ENCODE results near the gene LTBP2. TPM values are rescaled to one million over a fixed set of nuclear protein-coding genes. Genes with fewer than 3 reads are reported as not detected.

The LTBP2 gene
- total and polyA plus RNA-seq, 2 of the 13 experiments (the other 11 are each of a cell fraction or from before 2014, with no cell fraction given): 0.20 to 0.41 TPM

DNA sequence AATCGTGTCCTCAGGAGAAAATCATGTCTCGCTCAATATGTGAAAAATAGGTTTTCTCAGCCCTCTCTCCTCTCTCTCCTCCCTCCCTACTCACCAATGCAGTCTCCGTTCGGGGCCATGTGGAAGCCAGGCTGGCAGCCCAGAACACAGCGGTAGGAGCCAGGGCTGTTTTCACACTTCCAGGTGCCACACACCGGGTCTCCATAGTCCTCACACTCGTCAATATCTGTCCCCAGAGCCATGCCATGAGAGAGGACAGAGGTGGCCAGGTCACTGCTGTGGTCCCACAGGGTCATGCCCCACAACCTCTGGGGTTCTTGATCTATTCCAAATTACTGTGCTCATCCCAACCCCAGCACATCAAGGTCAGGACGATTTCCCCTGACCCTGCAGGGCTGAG is 105.0 kb downstream of the LTBP2 start (continued):
- no peak for TF ChIP-seq BCLAF1 (IDR thresholded peaks at IDR 0.05)

DNA sequence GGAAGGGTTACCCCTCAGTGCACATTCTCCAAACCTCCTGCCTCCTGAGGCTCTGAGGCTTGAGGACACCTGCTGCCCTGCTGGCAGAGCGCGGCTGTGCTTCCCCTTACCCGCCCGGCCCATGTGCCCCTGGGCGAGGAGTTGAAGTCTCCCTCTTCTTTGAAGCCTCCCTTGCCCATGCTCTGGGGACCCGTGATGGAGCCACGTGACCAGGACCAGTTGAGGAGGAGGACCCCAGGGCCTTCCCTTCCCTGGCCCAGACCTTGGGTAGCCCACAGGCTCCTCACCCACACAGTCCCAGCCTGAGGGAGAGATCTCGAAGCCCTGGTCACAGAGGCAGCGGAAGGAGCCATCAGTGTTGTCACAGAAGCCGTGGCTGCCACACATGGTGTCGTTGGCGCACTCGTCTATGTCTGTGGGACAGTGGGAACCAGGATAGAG is 105.6 kb downstream of the LTBP2 start:
- Histone ChIP-seq H3K27ac (ENCODE audit: extremely low read length, insufficient read depth, low read length) (no peak overlapping the region), H3K9ac (ENCODE audit: insufficient read depth, low read depth, low read length) (no peak overlapping the region), H2AFZ (ENCODE audit: low read length) (no peak overlapping the region), H3K9me3 (ENCODE audit: low read length) (no peaks in the 10 kb centered on the region), H3K27me3 (ENCODE audit: control insufficient read depth in 1 of 2, insufficient read depth in 2 of 2, low read length in 2 of 2) (peaks cover 2 to 36% of the 10 kb centered on the region in 2 experiments; a peak in 2 of 5 replicates), H3K79me2 (ENCODE audit: insufficient read depth, low read length) (no peaks in the 10 kb centered on the region), H3K4me2 (ENCODE audit: low read depth, low read length) (no peak overlapping the region), H3K36me3 (replicated peaks in 1 of 2; ENCODE audit: control insufficient read depth in 1 of 2, insufficient read depth in 2 of 2, low read length in 2 of 2) (no peaks in the 10 kb centered on the region), H3K4me3 (replicated peaks in 1 of 3; ENCODE audit: insufficient read depth in 1 of 3, low read depth in 2 of 3, low read length in 3 of 3) (no peak overlapping the region), H4K20me1 (ENCODE audit: insufficient read depth, low read length) (no peaks in the 10 kb centered on the region), H3K4me1 (ENCODE audit: insufficient read depth, low read length) (peaks cover 20% of the 10 kb centered on the region)
- no peak for TF ChIP-seq REXO4 (CRISPR knock-in tag; IDR thresholded peaks at IDR 0.05; ENCODE audit: borderline replicate concordance)
- no peak for TF ChIP-seq ZC3H13 (CRISPR knock-in tag; IDR thresholded peaks at IDR 0.05)
- TF ChIP-seq NCOA1 (CRISPR knock-in tag; IDR thresholded peaks at IDR 0.05): no peak
- DNase-seq (ENCODE audit: low spot score) (no peak), ATAC-seq (no peak), FAIRE-seq (no peak)
- 32% methylated on average over 6 of the region's 13 CpGs for WGBS (ENCODE audit: low lambda C conversion rate)
- intact Hi-C loops (cut with micrococcal nuclease; ENCODE audit: unreplicated experiment) (no loop called here), in situ Hi-C loops (cut with HindIII; ENCODE audit: extremely low pct_ligation_motif_present, low pct_unique_long_range_greater_than_20kb) (no loop called here)
- ChIA-PET CTCF (ENCODE audit: low intra/inter-chr PET ratio, low total read pairs) (no interaction called here), POLR2A (no interaction called here)
- BruUV-seq (replicated peaks): no TSS peak

DNA sequence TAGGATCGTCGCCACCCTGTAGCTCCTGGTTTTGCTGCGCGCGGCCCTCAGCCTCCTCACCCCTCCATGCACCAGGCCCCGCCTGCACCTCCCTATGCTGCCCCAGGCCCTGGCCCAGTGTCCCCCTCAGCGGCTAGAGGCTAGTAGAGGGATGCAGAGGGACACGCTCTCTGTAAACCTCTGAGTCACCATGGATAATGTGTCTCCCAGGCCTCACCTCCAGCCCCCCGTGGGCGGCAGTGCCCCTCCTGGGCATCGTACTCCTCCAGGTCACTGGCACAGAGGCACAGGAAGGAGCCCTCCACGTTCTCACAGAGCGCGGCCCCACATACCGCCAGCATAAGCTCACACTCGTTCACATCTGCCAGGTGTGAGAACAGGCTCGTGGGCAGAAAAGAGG is 106.2 kb downstream of the LTBP2 start:
- DNase-seq (ENCODE audit: low spot score) (no peak), FAIRE-seq (no peak), ATAC-seq (no peak)
- H3K4me1 ChIP-seq (ENCODE audit: insufficient read depth, low read length): peaks cover 16% of the 10 kb centered on the region
- TF ChIP-seq GABPB1 (CRISPR knock-in tag; IDR thresholded peaks at IDR 0.05): no peak
- TF ChIP-seq ZNF180 (CRISPR knock-in tag; IDR thresholded peaks at IDR 0.05; ENCODE audit: borderline replicate concordance, low read depth): no peak
- TF ChIP-seq NR1H2 (CRISPR knock-in tag; IDR thresholded peaks at IDR 0.05; ENCODE audit: borderline replicate concordance, low read depth): no peak
- TF ChIP-seq ZBTB25 (CRISPR knock-in tag; IDR thresholded peaks at IDR 0.05): no peak
- BruUV-seq (replicated peaks): no TSS peak
- H3K27ac ChIP-seq (ENCODE audit: extremely low read length, insufficient read depth, low read length): no peak overlapping the region
- H3K9ac ChIP-seq (ENCODE audit: insufficient read depth, low read depth, low read length): no peak overlapping the region
- H3K9me3 ChIP-seq (ENCODE audit: low read length): no peaks in the 10 kb centered on the region
- ChIA-PET POLR2A (no interaction called here), CTCF (ENCODE audit: low intra/inter-chr PET ratio, low total read pairs) (no interaction called here)
- 56% methylated on average over 16 of the region's 17 CpGs for WGBS (ENCODE audit: low lambda C conversion rate)
- no peaks in the 10 kb centered on the region for H4K20me1 ChIP-seq (ENCODE audit: insufficient read depth, low read length)
- no peak overlapping the region for H3K4me3 ChIP-seq (replicated peaks in 1 of 3; ENCODE audit: insufficient read depth in 1 of 3, low read depth in 2 of 3, low read length in 3 of 3)
- intact Hi-C loops (cut with micrococcal nuclease; ENCODE audit: unreplicated experiment): no loop called here
- no peaks in the 10 kb centered on the region for H3K79me2 ChIP-seq (ENCODE audit: insufficient read depth, low read length)
- in situ Hi-C loops (cut with HindIII; ENCODE audit: extremely low pct_ligation_motif_present, low pct_unique_long_range_greater_than_20kb): no loop called here
- H3K36me3 ChIP-seq (replicated peaks in 1 of 2; ENCODE audit: control insufficient read depth in 1 of 2, insufficient read depth in 2 of 2, low read length in 2 of 2): no peaks in the 10 kb centered on the region
- H2AFZ ChIP-seq (ENCODE audit: low read length): no peak overlapping the region
- no peak overlapping the region for H3K4me2 ChIP-seq (ENCODE audit: low read depth, low read length)
- H3K27me3 ChIP-seq (ENCODE audit: control insufficient read depth in 1 of 2, insufficient read depth in 2 of 2, low read length in 2 of 2): peaks cover 2 to 35% of the 10 kb centered on the region in 2 experiments; a peak in 2 of 5 replicates

Data from HepG2 (cell line).